HG02798 (cell line): ENCODE data around the gene C6orf89.

Experiments used
- ATAC-seq: cut with Tn5 transposase; IDR thresholded peaks from one replicate; pipeline ENCODE4 v1.9.1; 2021; ENCODE audit warnings: mild to moderate bottlenecking; ENCODE audit not compliant: unreplicated experiment, poor library complexity

The C6orf89 gene

GRCh38 chr6:36851626-36852025, 34.1 kb upstream of the C6orf89 start:
- ATAC-seq, result no peak

- ATAC-seq, result no peak
These were observed 33.1 kb upstream of the C6orf89 start for GRCh38 chr6:36852481-36853147.

GRCh38 chr6:36853325-36853724, 32.4 kb upstream of the C6orf89 start:
- ATAC-seq, result no peak

- ATAC-seq, result no peak
These were observed 30.0 kb upstream of the C6orf89 start for GRCh38 chr6:36855750-36856149.

GRCh38 chr6:36856277-36856676, 29.5 kb upstream of the C6orf89 start:
- no peak for ATAC-seq

GRCh38 chr6:36857325-36857724, 28.4 kb upstream of the C6orf89 start:
- no peak for ATAC-seq

GRCh38 chr6:36858407-36858981, 27.3 kb upstream of the C6orf89 start:
- no peak for ATAC-seq

- no peak for ATAC-seq
These were observed 25.6 kb upstream of the C6orf89 start for GRCh38 chr6:36860126-36860525.

- ATAC-seq, result no peak
These were observed 23.4 kb upstream of the C6orf89 start for GRCh38 chr6:36862164-36862847.

- no peak for ATAC-seq
These were observed 22.8 kb upstream of the C6orf89 start for GRCh38 chr6:36862848-36863382.

GRCh38 chr6:36863670-36864540, 21.8 kb upstream of the C6orf89 start:
- ATAC-seq, result no peak

GRCh38 chr6:36865835-36866234, 19.9 kb upstream of the C6orf89 start:
- no peak for ATAC-seq

- ATAC-seq, result no peak
These were observed 18.1 kb upstream of the C6orf89 start for GRCh38 chr6:36867471-36868224.

- no peak for ATAC-seq
These were observed 14.1 kb upstream of the C6orf89 start for GRCh38 chr6:36871686-36872085.

GRCh38 chr6:36873115-36873514, 12.6 kb upstream of the C6orf89 start:
- ATAC-seq, result no peak

- no peak for ATAC-seq
These were observed 11.9 kb upstream of the C6orf89 start for GRCh38 chr6:36873612-36874442.

GRCh38 chr6:36874443-36875249, 11.1 kb upstream of the C6orf89 start, which contains the start of gene PPIL1:
PPIL1 (minus strand) TSS chr6:36874803; CDS start chr6:36874772, 31 bp downstream.
- peak; percentile 84 for ATAC-seq

- ATAC-seq, result no peak
These were observed 10.5 kb upstream of the C6orf89 start for GRCh38 chr6:36875250-36875633.
